Mucosa of descending colon (tissue), 3 donors: ENCODE results near the gene CXCR3. TPM values are rescaled to one million over a fixed set of nuclear protein-coding genes. Genes with fewer than 3 reads are reported as not detected.
"Not testable (repeated sequence)": the region's sequence is repeated elsewhere in the genome, so short reads cannot be mapped to it uniquely, and the experiment has no call there.

Experiments used
- ATAC-seq: fragments of 200-7000 bp; cut with Tn5 transposase; one replicate; pipeline ENCODE4 v1.9.1; 2020; ENCODE audit warnings: mild to moderate bottlenecking, moderate library complexity
- DNase-seq, 3 donors: peaks; one replicate each; pipeline ENCODE4 v3.0.0-alpha.2; 2020
- H3K36me3 ChIP-seq: fragments of 200-600 bp; one replicate; pipeline ENCODE4 v1.8.0; 2021; ENCODE audit warnings: low read depth, mild to moderate bottlenecking
- H3K4me1 ChIP-seq: fragments of 200-600 bp; one replicate; pipeline ENCODE4 v1.8.0; 2021; ENCODE audit warnings: low read depth, mild to moderate bottlenecking
- H3K4me3 ChIP-seq: fragments of 200-600 bp; one replicate; pipeline ENCODE4 v1.8.0; 2021; ENCODE audit warnings: mild to moderate bottlenecking
- H3K9me3 ChIP-seq: fragments of 200-600 bp; one replicate; pipeline ENCODE4 v1.8.0; 2021; ENCODE audit warnings: mild to moderate bottlenecking
- intact Hi-C, 2 donors: fragments of 100-400 bp; cut with DNase I in 1 of 2; cut with micrococcal nuclease in 1 of 2; formaldehyde crosslinking; loops; one replicate each; pipeline versions ENCODE4 v1.11.0 to v1.11.1; 2022; cut with DNase I, micrococcal nuclease
- total RNA-seq, 3 donors: library from RNA; stranded (reverse); fragmentation: NEBNext Ultra II Directional in 2 of 3; extraction: Animal tissue kit (Norgen Biotek cat#: 25700) in 2 of 3; gene quantifications; one replicate each; pipeline versions ENCODE4 v1.2.1 to v1.2.4, GENCODE V29; 2021 to 2023
- TF ChIP-seq, protein P1 (sequence below): fragments of 200-600 bp; IDR thresholded peaks from one replicate; pipeline ENCODE4 v1.8.0; 2022; ENCODE audit warnings: antibody characterized with exemption, mild to moderate bottlenecking
- donor health status: DM: no; HTN: no; CAD: no; lungs with moderate emphysema.
- donor health status: DM: no; HTN: no; CAD: no.
- donor health status: DM: no; HTN: yes; CAD: no.

CXCR3 gene
- total RNA-seq, 3 donors from 2014 or later, result 1.9 to 6.1 (median 2.1) TPM

DNA sequence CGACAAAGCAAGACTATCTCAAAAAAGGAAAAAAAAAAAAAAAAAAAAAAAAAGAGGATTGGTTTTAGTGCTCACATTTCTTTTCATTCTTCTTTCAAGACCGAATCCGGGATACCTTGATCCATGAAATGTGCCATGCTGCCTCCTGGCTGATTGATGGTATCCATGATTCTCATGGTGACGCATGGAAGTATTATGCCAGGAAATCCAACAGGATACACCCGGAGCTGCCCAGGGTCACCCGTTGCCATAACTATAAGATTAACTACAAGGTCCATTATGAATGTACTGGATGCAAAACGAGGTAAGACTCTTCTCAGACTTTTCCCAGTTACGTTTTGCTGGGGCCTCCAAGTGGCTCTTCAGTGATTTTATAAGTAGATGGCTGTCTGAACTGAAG lies 6.1 kb downstream of the CXCR3 start:
- Histone ChIP-seq H3K4me3 (no peak overlapping the region), H3K9me3 (no peaks in the 10 kb centered on the region), H3K4me1 (no peaks in the 10 kb centered on the region), H3K36me3 (no peaks in the 10 kb centered on the region)
- ATAC-seq, result no peak
- TF ChIP-seq, protein P1, sequence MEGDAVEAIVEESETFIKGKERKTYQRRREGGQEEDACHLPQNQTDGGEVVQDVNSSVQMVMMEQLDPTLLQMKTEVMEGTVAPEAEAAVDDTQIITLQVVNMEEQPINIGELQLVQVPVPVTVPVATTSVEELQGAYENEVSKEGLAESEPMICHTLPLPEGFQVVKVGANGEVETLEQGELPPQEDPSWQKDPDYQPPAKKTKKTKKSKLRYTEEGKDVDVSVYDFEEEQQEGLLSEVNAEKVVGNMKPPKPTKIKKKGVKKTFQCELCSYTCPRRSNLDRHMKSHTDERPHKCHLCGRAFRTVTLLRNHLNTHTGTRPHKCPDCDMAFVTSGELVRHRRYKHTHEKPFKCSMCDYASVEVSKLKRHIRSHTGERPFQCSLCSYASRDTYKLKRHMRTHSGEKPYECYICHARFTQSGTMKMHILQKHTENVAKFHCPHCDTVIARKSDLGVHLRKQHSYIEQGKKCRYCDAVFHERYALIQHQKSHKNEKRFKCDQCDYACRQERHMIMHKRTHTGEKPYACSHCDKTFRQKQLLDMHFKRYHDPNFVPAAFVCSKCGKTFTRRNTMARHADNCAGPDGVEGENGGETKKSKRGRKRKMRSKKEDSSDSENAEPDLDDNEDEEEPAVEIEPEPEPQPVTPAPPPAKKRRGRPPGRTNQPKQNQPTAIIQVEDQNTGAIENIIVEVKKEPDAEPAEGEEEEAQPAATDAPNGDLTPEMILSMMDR, result no peak
- DNase-seq, result no peak
- intact Hi-C loops, result no loop called here

DNA sequence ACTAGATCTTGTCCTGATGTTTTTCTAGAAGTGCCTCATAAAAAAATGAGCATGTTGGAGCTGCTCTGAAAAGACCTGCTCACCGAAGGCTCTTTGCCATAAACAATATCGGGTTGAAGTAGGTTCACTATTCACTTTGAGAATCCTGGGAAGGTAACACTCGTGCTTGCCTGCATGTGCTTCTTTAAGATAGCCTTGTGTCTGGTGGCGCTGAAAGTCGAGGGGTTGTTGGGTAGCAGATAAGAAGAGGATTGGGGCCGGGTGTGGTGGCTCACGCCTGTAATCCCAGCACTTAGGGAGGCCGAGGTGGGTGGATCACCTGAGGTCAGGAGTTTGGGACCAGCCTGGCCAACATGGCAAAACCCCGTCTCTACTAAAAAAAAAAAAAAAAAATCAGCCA lies 6.6 kb downstream of the CXCR3 start:
- intact Hi-C loops, H3K9me3 ChIP-seq, H3K4me3 ChIP-seq, H3K4me1 ChIP-seq, H3K36me3 ChIP-seq, ATAC-seq, DNase-seq: not testable (repeated sequence)

DNA sequence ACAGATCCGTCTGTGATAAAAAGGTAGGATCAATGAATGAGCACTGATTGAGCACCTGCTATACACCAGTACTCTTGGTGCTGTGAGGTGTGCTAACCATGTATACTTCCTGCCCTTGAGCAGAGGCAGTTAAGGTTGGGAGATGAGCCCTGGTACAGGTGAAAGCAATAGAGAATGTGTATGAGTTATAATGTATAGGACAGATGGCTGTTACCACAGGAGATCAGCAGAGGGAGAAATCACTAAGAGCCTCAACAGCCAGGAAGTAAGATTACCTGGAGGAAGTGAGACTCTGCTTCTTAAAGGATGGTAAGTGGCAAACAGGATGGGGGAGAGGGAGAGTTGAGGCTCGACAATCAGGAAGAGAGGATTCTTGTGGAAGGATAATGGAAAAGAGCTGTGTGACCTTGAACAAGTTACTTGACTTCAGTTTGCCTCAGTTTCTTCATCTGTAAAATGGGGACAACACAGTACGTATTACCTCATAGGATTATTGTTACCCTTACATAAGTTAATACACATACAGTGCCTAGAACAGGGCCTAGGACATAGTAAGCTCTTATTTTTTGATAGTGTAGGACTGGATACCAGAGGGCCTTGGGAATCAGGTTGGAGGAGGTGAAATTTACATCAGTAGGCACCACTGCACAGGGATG lies 9.1 kb downstream of the CXCR3 start:
- ATAC-seq (peak; percentile 47), DNase-seq (no peak)
- no peaks in the 10 kb centered on the region for H3K36me3 ChIP-seq
- no peaks in the 10 kb centered on the region for H3K9me3 ChIP-seq
- no peaks in the 10 kb centered on the region for H3K4me1 ChIP-seq
- H3K4me3 ChIP-seq, result no peak overlapping the region
- TF ChIP-seq, protein P1, result no peak
- intact Hi-C loops, result no loop called here

DNA sequence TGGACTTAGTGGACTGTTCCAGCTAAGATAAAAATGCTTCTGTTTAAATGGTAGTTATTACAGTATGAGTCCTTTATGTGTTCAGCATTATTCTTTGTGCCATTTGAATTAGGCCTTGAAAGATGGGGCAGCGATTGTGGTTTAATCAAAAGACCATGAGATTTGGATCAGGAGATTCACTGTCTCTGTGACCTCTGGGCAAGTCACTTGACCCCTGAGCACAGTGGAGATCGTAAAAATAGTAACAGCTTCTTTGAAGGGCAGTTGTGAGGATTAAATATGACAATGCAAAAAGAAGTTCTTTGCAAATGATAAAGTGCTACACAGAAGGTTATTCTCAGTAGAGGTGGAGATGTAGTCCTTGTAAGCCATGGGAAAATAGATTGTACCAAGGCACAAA lies 10.8 kb downstream of the CXCR3 start:
- Histone ChIP-seq H3K36me3 (no peaks in the 10 kb centered on the region), H3K9me3 (no peaks in the 10 kb centered on the region), H3K4me1 (no peaks in the 10 kb centered on the region), H3K4me3 (no peak overlapping the region)
- intact Hi-C loops, result no loop called here
- TF ChIP-seq, protein P1, result no peak
- ATAC-seq (no peak), DNase-seq (no peak)

DNA sequence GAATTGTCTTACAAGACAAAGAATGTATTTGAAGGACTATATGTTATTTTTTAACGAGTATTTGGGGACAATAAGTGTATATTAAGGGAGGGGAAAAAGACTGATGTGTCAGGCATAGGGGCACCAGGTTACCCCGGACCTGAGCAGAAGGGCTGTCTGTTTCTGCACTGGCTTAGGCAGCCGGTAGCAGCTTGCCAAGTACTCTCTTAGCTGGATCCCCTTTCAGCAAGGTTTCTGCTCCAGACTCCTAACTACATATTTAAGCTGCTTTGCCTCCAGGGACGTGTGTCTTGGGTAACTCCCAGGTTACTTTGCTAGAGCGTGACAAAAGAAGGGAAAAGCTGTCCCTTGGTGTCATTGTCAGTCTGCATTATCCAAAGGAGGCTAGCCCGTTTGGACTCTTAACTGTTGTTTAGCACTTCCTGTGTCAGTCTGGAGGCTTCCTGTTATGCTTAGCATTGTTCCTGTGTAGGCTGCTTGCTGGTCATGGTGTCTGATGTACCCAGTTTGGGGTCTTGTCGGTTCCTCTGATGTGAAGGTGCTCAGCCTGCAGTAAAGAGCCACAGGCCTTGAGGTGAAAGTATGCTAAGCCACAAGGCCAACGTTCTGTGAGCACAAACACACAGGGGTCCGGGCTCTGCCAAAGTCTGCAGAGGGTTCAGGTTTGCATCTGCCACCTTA lies 11.6 kb downstream of the CXCR3 start:
- ATAC-seq (peak; percentile 64), DNase-seq (no peak)
- Histone ChIP-seq H3K36me3 (no peaks in the 10 kb centered on the region), H3K4me1 (no peaks in the 10 kb centered on the region), H3K9me3 (no peaks in the 10 kb centered on the region), H3K4me3 (no peak overlapping the region)
- TF ChIP-seq, protein P1, result no peak
- intact Hi-C loops, result no loop called here

DNA sequence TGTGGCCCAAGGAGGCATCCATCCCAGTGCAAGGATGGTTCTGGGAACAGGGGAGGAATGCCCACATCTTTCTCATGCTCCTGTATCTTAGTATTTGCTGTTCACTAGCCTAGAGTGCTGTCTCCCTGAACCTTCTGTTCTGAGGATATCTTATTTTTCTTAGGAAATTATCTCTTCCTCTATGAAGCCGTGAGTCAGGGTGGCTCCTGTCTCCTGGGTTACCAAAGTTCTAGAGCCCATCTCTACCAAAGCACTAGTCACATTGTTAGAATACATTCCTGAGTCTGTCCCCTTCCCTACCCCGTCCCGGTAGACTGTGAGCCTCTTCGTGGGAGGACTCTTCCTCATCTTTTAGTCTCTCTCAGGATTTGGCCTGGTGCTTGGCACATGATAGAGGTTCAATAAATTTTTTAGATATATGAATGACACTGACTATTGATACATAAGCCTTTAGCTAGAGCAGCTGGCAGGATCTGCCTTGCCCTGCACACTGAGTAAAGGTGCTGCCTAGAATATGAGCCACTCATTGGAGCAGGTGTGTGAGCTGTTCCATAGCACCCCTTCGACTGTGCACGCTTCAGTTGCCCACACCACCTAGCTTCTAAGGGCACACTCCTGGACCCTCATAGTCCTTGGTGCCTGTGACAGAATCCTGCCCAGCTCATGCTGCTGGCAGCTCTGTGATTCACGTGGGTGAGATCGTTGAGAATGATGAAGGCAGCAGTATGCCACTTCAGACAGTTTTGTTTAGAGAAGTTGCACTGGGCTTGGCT lies 13.3 kb downstream of the CXCR3 start:
- Histone ChIP-seq H3K9me3 (no peaks in the 10 kb centered on the region), H3K4me3 (no peak overlapping the region), H3K36me3 (no peaks in the 10 kb centered on the region), H3K4me1 (no peaks in the 10 kb centered on the region)
- intact Hi-C loops, result no loop called here
- DNase-seq (no peak), ATAC-seq (no peak)
- TF ChIP-seq, protein P1, result no peak
